Epithelial cell of proximal tubule (primary cell): ENCODE data around the gene L1CAM. TPM values are rescaled to one million over a fixed set of nuclear protein-coding genes. Genes with fewer than 3 reads are reported as not detected.

Experiments
- DNase-seq: peaks from one replicate; pipeline ENCODE4 v3.0.0-alpha.2; 2011; ENCODE audit warnings: low read depth
- H3K4me3 ChIP-seq: 2 replicates; pipeline ENCODE4 v1.5.1; 2011; ENCODE audit warnings: low read depth, mild to moderate bottlenecking, low read length
- total RNA-seq: library from RNA; depleted of rRNA; stranded (reverse); fragments of >200 nt; gene quantifications from 2 replicates; pipeline ENCODE4 v1.2.3, GENCODE V29; 2015
- TF ChIP-seq, protein P1 (sequence below): conservative IDR thresholded peaks from 2 replicates; pipeline ENCODE4 v1.5.1; 2012; ENCODE audit warnings: low read depth, mild to moderate bottlenecking, low read length

The L1CAM gene
- total RNA-seq, 1 donor from 2014 or later = 62.1 TPM

- no peak for DNase-seq
- TF ChIP-seq, protein P1, sequence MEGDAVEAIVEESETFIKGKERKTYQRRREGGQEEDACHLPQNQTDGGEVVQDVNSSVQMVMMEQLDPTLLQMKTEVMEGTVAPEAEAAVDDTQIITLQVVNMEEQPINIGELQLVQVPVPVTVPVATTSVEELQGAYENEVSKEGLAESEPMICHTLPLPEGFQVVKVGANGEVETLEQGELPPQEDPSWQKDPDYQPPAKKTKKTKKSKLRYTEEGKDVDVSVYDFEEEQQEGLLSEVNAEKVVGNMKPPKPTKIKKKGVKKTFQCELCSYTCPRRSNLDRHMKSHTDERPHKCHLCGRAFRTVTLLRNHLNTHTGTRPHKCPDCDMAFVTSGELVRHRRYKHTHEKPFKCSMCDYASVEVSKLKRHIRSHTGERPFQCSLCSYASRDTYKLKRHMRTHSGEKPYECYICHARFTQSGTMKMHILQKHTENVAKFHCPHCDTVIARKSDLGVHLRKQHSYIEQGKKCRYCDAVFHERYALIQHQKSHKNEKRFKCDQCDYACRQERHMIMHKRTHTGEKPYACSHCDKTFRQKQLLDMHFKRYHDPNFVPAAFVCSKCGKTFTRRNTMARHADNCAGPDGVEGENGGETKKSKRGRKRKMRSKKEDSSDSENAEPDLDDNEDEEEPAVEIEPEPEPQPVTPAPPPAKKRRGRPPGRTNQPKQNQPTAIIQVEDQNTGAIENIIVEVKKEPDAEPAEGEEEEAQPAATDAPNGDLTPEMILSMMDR = no peak
- no peak overlapping the region for H3K4me3 ChIP-seq
Observed at GRCh38 chrX:153830640-153831428, 55.1 kb downstream of the L1CAM start.

DNA sequence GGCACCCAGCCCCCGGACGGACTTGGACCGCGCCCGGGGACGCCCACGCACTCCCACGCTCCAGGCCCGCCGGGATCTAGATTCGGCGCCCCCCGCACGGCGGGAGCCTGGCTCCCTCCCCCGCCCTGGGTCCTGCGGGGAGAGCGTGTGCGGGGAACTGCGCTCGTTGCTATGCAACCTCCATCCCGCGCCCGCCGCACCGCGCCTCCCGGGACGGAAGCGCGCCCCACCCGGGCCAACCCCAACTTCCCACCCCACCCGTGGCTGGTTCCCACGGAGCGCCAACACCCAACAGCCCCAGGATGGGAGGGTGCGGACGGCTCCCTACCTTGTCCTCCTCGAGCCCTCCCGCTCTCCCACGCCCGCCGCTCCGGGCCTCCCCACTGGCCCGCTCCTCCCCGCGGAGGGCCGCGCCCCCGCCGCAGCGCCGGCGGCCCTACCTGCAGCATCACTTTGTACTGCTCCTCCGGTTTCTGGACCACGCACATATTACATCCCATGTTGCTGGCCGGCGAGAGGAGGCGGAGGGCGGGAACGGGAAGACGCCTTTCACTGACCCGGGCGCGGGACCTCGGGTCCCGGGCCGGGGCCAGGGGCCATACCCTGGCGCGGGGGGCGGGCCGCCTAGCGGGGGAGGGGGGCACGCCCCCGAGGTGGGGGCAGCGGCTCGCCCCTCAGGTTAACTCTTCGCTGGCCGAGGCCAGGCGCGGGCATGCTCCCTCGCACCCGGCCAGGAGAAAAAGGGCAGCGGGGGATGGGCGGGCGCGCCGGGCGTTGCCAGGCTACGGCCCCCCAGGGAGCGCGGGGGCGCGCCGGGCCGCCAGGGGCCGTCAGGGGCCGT is 56.0 kb downstream of the L1CAM start, which contains the start of gene PDZD4:
Gene PDZD4, minus strand, starts transcription at position 746 of the 841 bp plus-strand sequence. Its CDS starts 246 bp downstream, at position 500.
- no peak within 1 kb of the TSS for H3K4me3 ChIP-seq
- no peak for DNase-seq
- TF ChIP-seq, protein P1 = no peak

DNA sequence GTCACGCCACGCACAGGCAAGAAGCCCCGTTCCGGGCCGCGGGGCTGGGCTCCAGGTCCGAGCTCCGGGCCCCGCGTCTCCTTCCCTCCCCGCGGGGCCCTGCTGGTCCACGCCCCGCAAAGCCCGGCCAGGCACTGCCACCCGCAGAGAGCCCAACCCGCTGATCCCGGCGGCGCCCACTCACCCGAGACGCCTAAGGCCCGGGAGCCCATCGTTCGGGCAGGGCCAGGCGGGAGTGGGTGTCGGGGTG is 56.5 kb downstream of the L1CAM start:
- TF ChIP-seq, protein P1 = no peak
- no peak overlapping the region for H3K4me3 ChIP-seq
- no peak for DNase-seq

- no peak overlapping the region for H3K4me3 ChIP-seq
- TF ChIP-seq, protein P1 = no peak
- no peak for DNase-seq
Observed at GRCh38 chrX:153828723-153829548, 57.0 kb downstream of the L1CAM start.

GRCh38 chrX:153828308-153828707 is 57.7 kb downstream of the L1CAM start:
- no peak overlapping the region for H3K4me3 ChIP-seq
- TF ChIP-seq, protein P1 = no peak
- DNase-seq = no peak

GRCh38 chrX:153827903-153828302 is 58.1 kb downstream of the L1CAM start:
- no peak overlapping the region for H3K4me3 ChIP-seq
- DNase-seq = no peak
- TF ChIP-seq, protein P1 = no peak
